ENCODE results near the gene DYNAP. TPM values are rescaled to one million over a fixed set of nuclear protein-coding genes. Genes with fewer than 3 reads are reported as not detected.

The DYNAP gene
- total RNA-seq, 1 experiment from 2014 or later, result not detected

DNA sequence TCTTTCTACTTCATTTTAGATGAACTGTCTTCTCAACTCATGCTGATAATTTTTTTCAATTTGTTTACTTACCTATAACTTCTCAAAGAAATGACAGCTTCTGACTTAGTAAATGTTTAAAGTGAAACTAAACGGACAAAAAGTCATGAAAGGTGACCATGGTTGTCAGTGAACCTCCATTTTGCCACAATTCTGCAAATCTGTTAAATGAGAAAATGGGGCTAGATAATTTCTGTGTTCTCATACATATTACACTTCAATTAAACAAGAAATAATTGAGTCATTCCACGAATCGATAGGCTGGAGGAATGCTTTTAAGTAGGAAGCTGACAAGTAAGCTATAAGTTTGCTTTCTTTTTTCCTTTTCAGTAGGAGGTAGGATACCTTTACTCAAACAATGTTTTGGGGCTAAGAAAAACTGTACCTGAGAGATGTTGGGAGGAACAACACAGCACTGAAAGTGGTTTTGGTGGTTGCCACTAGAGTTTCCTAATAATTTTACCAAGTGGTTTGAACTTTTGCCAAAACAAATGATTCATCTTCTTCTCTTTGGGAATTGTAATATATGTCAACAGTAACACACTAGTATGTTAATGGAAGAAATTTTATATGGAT is 17.1 kb downstream of the DYNAP start:
- Histone ChIP-seq H3K4me1 (replicated peaks) (no peaks in the 10 kb centered on the region), H3K4me3 (no peak overlapping the region), H3K9me3 (replicated peaks) (no peaks in the 10 kb centered on the region), H3K27me3 (replicated peaks) (no peaks in the 10 kb centered on the region), H3K27ac (no peak overlapping the region), H3K36me3 (no peaks in the 10 kb centered on the region)
- no peak for DNase-seq (ENCODE audit: low read depth in 1 of 2, low spot score in 2 of 2)

DNA sequence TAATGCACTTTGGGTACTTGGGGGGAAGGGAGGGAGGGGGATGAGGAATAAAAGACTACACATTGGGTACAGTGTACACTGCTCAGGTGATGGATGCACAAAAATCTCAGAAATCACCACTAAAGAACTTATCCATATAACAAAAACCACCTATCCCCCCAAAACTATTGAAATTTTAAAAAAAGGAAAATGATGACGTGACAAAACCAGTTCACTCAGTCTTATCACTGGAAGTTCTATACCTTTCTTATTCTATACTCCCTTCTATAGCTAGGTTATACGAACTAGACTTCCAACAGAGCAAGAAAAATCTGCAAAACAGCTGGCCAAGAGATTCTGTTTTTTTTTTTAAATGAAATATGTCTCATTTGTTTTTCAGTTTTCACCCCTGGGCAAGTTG is 20.8 kb downstream of the DYNAP start:
- Histone ChIP-seq H3K4me3 (no peak overlapping the region), H3K27me3 (replicated peaks) (no peaks in the 10 kb centered on the region), H3K9me3 (replicated peaks) (no peaks in the 10 kb centered on the region), H3K4me1 (replicated peaks) (no peaks in the 10 kb centered on the region), H3K27ac (no peak overlapping the region), H3K36me3 (no peaks in the 10 kb centered on the region)
- DNase-seq (ENCODE audit: low read depth in 1 of 2, low spot score in 2 of 2), result no peak

DNA sequence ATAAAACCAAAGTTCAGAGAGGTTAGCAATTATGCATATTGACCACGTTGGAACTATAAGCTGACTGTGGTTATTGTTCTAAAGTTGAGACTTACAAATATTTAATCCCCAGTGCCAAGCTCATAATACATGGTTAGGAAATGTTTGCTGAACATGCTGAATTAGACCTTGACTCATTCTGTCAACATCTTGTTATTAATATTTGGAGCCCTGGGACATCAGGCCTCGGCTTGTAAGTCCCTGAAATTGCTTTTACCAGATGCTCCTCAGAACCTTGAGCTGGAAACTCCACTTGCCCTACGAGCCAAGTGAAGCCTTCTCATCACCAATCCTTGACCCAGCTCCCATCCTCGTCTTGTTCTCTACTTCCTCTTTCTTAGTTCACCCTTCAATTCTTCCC is 21.2 kb downstream of the DYNAP start:
- no peaks in the 10 kb centered on the region for H3K4me1 ChIP-seq (replicated peaks)
- no peak overlapping the region for H3K4me3 ChIP-seq
- no peaks in the 10 kb centered on the region for H3K9me3 ChIP-seq (replicated peaks)
- H3K27ac ChIP-seq, result no peak overlapping the region
- no peaks in the 10 kb centered on the region for H3K27me3 ChIP-seq (replicated peaks)
- H3K36me3 ChIP-seq, result no peaks in the 10 kb centered on the region
- no peak for DNase-seq (ENCODE audit: low read depth in 1 of 2, low spot score in 2 of 2)

DNA sequence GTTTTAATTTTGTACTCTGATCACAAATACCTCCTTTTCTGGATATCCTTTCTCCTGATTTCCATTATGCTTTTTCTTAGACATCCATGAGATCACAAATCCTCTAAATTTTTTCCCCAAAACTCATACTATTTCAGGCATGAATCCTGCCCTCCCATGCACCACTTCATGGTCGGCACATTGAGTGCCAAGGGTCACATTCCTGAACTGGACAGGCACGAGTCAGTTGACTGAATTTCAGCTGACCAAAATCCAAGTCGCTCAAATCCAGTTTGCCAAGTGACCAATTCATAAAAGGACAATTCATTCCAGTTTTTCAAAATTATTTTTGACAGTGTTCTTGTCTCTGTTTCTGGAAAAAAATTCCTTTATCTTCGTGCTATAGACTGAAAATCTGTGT is 22.1 kb downstream of the DYNAP start:
- no peak overlapping the region for H3K4me3 ChIP-seq
- no peak overlapping the region for H3K27ac ChIP-seq
- no peaks in the 10 kb centered on the region for H3K36me3 ChIP-seq
- no peaks in the 10 kb centered on the region for H3K9me3 ChIP-seq (replicated peaks)
- no peaks in the 10 kb centered on the region for H3K27me3 ChIP-seq (replicated peaks)
- DNase-seq (ENCODE audit: low read depth in 1 of 2, low spot score in 2 of 2), result no peak
- H3K4me1 ChIP-seq (replicated peaks), result no peaks in the 10 kb centered on the region

DNA sequence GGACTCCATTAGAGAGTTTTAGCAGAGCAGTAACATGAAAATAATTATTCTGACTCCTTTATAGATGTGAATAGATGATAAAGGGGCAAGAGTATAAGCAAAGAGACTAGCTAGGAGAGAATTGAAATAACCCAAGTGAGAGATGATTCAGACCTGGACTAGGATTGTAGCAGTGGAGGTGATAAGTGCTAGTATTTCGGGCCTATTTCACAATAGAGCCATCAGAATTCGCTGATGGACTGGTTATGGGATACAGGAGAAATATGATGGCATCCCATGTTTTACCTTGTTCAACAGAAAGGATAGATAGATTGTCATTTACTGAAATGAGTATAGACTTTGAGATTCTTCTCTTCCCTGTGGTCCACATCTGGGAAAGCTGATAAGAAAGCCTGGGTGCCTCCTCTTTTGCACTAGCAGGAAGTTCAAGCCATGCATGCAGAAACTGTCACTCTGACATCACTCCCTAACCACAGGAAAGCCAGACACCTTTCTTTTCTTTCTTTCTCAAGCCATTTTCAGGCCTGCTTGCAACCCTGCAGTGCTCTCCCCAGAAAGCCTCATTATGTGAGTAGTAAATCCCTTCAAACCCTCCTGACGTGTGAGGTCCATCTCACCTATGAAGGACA is 25.3 kb downstream of the DYNAP start:
- no peak overlapping the region for H3K27ac ChIP-seq
- H3K9me3 ChIP-seq (replicated peaks), result no peaks in the 10 kb centered on the region
- H3K4me1 ChIP-seq (replicated peaks), result no peaks in the 10 kb centered on the region
- H3K27me3 ChIP-seq (replicated peaks), result no peaks in the 10 kb centered on the region
- H3K36me3 ChIP-seq, result no peaks in the 10 kb centered on the region
- H3K4me3 ChIP-seq, result no peak overlapping the region
- DNase-seq (ENCODE audit: low read depth in 1 of 2, low spot score in 2 of 2), result no peak

DNA sequence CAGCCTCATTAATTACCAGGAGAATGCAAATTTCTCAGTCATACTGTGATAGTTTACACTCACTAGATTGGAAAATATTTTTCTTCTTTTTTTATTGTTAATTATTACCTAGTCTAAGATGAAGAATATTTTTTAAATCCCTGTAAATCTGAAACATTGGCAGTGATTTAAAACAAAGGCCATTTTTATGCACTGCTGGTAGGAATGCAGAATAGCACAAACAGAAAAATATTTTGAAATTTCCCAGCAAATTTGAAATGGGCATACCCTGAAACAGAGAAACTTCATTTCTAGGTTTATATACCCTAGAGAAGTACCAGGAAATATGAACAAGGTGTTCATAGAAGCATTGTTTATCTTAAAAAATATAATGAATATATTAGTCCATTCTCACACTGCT is 31.0 kb downstream of the DYNAP start:
- no peaks in the 10 kb centered on the region for H3K36me3 ChIP-seq
- no peak overlapping the region for H3K4me3 ChIP-seq
- H3K27ac ChIP-seq, result no peak overlapping the region
- H3K9me3 ChIP-seq (replicated peaks), result no peaks in the 10 kb centered on the region
- no peak for DNase-seq (ENCODE audit: low read depth in 1 of 2, low spot score in 2 of 2)
- no peaks in the 10 kb centered on the region for H3K4me1 ChIP-seq (replicated peaks)
- 0 out of 2 replicates have a peak, but pooled peaks cover 3% of the 10 kb centered on the region for H3K27me3 ChIP-seq (replicated peaks)

DNA sequence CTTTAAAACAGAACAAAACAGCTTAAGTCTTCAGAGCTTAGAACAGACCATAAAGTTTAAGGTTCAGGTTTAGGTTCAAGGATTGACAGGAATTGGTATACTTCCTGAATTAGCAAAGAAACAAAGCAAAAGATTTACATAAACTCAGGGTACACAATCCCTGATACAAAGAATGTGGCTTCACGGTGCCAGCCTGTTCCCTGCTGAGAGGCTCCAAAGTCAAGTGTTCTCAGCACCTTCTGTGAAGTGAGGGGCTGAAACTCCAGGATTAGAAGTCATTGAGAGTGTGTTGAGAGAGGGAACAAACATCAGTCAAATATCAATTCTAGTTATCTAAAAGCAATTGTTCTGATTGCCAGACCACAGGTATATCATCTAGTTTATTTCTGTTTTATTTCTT is 35.7 kb downstream of the DYNAP start:
- no peak for DNase-seq (ENCODE audit: low read depth in 1 of 2, low spot score in 2 of 2)
- H3K4me3 ChIP-seq, result no peak overlapping the region
- H3K27me3 ChIP-seq (replicated peaks), result 0 out of 2 replicates have a peak, but pooled peaks cover 3% of the 10 kb centered on the region
- no peaks in the 10 kb centered on the region for H3K36me3 ChIP-seq
- H3K4me1 ChIP-seq (replicated peaks), result no peaks in the 10 kb centered on the region
- no peaks in the 10 kb centered on the region for H3K9me3 ChIP-seq (replicated peaks)
- no peak overlapping the region for H3K27ac ChIP-seq

DNA sequence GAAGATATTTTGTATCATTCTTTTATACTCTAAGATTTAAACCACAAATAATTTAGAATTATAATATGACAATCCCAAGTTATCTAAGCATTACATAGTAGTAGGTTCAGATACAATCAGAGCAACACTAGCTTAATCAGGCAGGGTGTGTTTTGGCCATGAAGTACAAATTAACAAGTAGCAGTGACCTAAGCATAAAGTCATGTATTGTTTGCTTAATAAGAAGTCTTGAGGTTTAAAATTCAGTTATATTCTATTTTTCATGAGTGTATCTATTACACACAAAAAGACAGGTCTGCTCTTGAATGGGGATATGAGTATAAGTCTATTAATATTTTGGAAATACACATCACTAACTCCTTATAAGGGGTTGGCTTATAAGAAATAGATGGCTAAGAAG is 39.9 kb downstream of the DYNAP start:
- no peak overlapping the region for H3K4me3 ChIP-seq
- H3K27ac ChIP-seq, result no peak overlapping the region
- no peaks in the 10 kb centered on the region; the same call in 1 of the 2 replicates for H3K27me3 ChIP-seq (replicated peaks)
- DNase-seq (ENCODE audit: low read depth in 1 of 2, low spot score in 2 of 2), result no peak
- H3K9me3 ChIP-seq (replicated peaks), result no peaks in the 10 kb centered on the region
- H3K36me3 ChIP-seq, result no peaks in the 10 kb centered on the region
- H3K4me1 ChIP-seq (replicated peaks), result no peaks in the 10 kb centered on the region

DNA sequence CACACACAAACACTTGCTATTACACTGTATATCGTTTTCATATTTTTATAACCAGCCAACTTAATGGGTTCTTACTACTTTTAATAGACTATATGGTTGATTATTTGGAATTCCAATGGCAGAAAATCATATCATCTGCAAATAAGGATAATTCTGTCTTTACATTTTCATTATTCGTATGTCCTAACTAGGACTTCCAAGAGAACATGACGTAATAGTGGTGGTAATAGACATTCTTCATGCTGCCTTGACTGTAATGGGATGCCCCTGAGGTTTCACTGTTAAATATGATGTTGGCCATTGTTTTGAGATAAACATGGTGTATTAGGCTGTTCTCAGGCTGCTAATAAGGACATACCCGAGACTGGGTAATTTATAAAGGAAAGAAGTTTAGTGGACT is 45.2 kb downstream of the DYNAP start:
- Histone ChIP-seq H3K9me3 (replicated peaks) (no peaks in the 10 kb centered on the region), H3K4me3 (no peak overlapping the region), H3K36me3 (no peaks in the 10 kb centered on the region), H3K4me1 (replicated peaks) (no peaks in the 10 kb centered on the region), H3K27ac (no peak overlapping the region), H3K27me3 (replicated peaks) (peaks cover 3% of the 10 kb centered on the region; the same call in 1 of the 2 replicates)
- DNase-seq (ENCODE audit: low read depth in 1 of 2, low spot score in 2 of 2), result no peak

DNA sequence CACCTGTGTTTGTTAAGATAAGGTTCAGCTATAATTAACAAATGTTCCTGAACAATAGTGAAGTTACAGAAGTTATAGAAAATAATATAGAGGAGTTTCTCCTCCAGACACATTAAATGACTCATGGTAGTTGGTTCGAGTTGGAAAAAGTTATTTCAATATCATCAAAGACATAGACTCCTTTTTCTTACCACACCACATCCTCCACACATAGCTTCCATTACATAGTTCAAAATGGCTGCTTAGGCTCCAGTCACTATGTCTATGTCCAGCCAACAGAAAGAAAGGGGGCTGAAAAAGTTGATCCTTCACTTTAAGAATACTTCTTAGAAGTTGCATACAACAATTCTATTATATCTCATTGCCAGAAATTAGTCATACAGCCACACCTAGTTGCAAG is 50.7 kb downstream of the DYNAP start:
- Histone ChIP-seq H3K27me3 (replicated peaks) (no peaks in the 10 kb centered on the region), H3K9me3 (replicated peaks) (no peaks in the 10 kb centered on the region), H3K27ac (no peak overlapping the region), H3K4me1 (replicated peaks) (no peaks in the 10 kb centered on the region), H3K4me3 (no peak overlapping the region), H3K36me3 (no peaks in the 10 kb centered on the region)
- DNase-seq (ENCODE audit: low read depth in 1 of 2, low spot score in 2 of 2), result no peak

DNA sequence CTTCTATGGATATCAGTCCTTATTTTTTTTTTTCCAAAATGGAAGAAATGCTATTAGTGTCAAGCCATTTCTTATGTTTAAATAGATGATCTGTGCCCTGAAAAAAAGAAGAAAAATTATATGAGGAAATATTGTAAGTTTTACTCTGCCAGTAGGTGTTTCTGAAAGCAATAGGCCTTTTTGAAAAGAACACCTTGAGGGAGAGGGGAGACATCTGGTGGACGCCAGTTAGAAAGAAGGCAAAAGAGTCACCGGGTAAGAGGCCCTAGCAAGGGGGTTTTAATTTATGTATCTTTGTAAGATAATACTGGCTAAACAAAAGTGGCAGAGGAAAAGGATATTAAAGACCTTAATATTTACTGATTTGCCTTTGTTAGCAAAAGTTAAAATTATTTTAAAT is 56.1 kb downstream of the DYNAP start:
- no peak overlapping the region for H3K4me3 ChIP-seq
- no peaks in the 10 kb centered on the region for H3K4me1 ChIP-seq (replicated peaks)
- H3K27ac ChIP-seq, result no peak overlapping the region
- no peaks in the 10 kb centered on the region for H3K9me3 ChIP-seq (replicated peaks)
- DNase-seq (ENCODE audit: low read depth in 1 of 2, low spot score in 2 of 2), result no peak
- no peaks in the 10 kb centered on the region for H3K27me3 ChIP-seq (replicated peaks)
- no peaks in the 10 kb centered on the region for H3K36me3 ChIP-seq

Other genes with a start within 250 kb of the DYNAP start
- 1.2 TPM in 1 of 2 replicates, not detected in the other for gene STARD6, start 233.4 kb upstream of the DYNAP start, total RNA-seq (2014; rRNA removed; shearing (Covaris generic))
- 5.3 and 10.2 TPM in 2 replicates for gene C18orf54, start 233.3 kb upstream of the DYNAP start, total RNA-seq (2014; rRNA removed; shearing (Covaris generic))
- gene RAB27B, start 237.2 kb downstream of the DYNAP start, total RNA-seq (2014; rRNA removed; shearing (Covaris generic)), result 0.88 and 1.1 TPM in 2 replicates